NCI-H2029 treated with DMSO at 0.1 percent for 48 hours (cell line): Measurements from ENCODE around the gene PDS5B.
"Not testable (repeated sequence)": the region's sequence is repeated elsewhere in the genome, so short reads cannot be mapped to it uniquely, and the experiment has no call there.

Source experiments
- DNase-seq: peaks from one replicate; lab custom pipeline; 2025; lab: John Stamatoyannopoulos, UW

PDS5B gene

GRCh38 chr13:32586080-32586900 lies at the start of gene PDS5B:
TSS of gene PDS5B (plus strand) at chr13:32586452. CDS start at chr13:32648773, 62,321 bp downstream.
- peak; percentile 30 for DNase-seq

- DNase-seq = no peak
Observed at GRCh38 chr13:32537580-32538142, 48.6 kb upstream of the PDS5B start.

DNA sequence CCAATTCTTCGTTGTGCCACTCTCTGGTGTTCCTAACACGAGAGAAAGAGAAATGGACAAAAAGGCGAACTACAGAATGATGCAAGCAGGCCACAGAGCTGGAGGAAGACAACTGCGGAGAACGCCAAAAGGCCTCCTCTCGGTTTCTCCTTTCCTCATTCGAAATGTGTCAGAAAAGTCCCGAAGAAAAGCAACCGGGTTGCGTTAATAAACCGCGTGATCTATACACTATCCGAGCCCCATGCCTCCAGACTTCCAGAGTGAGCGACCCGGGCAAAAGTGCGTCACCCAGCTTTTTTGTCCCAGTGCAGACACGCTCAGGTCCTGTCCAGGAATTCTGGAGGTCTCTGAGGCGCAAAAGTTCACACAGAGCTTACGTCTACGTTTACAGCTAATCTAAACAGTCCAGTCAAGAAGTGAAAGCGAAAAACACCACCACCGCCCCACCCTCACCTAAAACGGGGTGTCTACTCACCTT lies 48.1 kb upstream of the PDS5B start:
- no peak for DNase-seq

- peak; percentile 76 for DNase-seq
Observed at GRCh38 chr13:32538621-32539246, 47.5 kb upstream of the PDS5B start, which contains the start of gene N4BP2L2. TSS of gene N4BP2L2 (minus strand) at chr13:32538795. CDS start at chr13:32537027, 1,768 bp downstream.

- DNase-seq = no peak
Observed at GRCh38 chr13:32542221-32542620, 44.0 kb upstream of the PDS5B start.

DNA sequence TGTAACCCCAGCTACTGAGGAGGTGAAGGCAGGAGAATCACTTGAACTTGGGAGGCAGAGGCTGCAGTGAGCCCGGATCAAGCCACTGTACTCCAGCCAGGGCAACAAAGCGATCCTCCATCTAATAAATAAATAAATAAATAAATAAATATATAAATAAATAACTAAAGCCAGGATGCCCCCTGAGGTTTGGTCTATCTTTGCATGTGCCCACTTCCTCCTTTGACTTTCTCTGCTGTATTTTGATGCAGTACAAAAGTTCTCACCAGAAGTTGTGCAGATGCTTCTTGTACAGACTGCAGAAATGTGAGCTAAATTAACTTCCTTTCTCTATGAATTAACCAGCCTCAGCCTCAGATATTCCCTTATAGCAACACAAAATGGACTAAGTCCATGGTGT lies 41.2 kb upstream of the PDS5B start:
- no peak for DNase-seq

- no peak for DNase-seq
Observed at GRCh38 chr13:32548837-32549236, 37.4 kb upstream of the PDS5B start.

- DNase-seq = no peak
Observed at GRCh38 chr13:32549788-32550187, 36.5 kb upstream of the PDS5B start.

GRCh38 chr13:32553720-32554119 lies 32.5 kb upstream of the PDS5B start:
- no peak for DNase-seq

GRCh38 chr13:32555613-32556012 lies 30.6 kb upstream of the PDS5B start:
- no peak for DNase-seq

GRCh38 chr13:32560842-32561241 lies 25.4 kb upstream of the PDS5B start:
- not testable (repeated sequence) for DNase-seq

- DNase-seq = not testable (repeated sequence)
Observed at GRCh38 chr13:32575687-32576086, 10.6 kb upstream of the PDS5B start.

- DNase-seq = no peak
Observed at GRCh38 chr13:32577032-32577431, 9.2 kb upstream of the PDS5B start.

DNA sequence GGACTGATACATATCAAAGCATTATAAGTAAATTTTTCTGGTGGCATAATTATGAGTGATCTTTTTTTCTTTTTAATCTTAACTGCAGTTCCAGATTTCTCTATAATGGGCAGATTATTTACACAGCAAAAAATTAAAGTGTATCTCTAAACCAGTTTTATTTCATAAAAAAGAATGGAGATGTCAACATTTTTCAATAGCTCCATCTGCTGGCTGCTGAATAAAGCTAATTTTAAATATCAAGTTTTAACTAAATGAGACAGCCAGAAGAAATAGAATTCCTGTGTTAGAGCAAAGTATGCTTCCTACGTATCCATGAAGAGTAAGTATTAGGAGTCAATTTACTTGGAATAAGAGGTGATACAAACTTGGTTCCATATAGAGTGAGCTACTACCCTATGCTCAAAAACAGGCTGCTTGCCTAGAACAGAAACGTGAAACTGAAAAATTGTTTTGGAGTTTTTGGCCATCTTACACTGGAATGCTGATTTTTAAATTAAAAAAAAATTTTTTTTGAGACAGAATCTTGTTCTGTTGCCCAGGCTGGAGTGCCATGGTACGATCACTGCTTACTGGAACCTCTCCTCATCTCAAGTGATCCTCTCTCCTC lies 5.0 kb upstream of the PDS5B start:
- DNase-seq = no peak

DNA sequence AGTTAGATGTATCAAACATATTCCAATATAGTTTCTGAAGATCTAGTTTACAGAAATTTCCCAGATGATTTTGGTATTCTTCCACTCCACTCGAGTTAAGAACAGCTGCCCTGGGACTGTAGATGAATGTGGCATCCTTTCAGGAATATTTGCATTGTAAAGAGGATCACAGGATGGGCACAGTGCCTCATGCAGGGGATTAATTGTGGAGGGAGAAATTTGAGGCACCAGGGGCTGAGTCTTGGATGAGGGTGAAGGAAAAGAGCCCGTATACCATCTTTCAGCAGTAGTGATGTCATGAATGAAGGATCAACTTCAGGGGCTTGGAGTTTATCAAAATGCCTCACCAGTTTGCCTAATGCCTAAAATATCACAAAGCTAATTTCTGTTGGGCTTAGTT lies 4.0 kb upstream of the PDS5B start:
- no peak for DNase-seq

DNA sequence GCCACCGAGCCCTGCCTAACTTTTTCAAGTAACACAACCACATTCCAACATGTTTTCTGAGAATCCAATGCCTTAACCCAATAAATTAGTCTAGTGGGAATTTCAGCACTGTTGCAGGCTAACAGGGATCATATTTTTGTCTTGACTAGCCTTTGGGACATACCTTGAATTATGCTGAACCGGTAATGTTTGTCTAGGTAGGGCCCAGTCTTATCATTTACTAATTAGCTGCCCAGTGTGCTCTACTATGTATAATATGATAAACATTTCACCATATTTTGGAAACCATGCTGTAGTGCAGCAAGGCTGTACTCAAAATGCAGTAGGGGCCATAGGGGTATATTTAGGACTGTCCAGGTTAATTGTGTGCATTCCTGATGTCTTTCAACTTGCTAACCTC lies 3.3 kb upstream of the PDS5B start:
- no peak for DNase-seq

DNA sequence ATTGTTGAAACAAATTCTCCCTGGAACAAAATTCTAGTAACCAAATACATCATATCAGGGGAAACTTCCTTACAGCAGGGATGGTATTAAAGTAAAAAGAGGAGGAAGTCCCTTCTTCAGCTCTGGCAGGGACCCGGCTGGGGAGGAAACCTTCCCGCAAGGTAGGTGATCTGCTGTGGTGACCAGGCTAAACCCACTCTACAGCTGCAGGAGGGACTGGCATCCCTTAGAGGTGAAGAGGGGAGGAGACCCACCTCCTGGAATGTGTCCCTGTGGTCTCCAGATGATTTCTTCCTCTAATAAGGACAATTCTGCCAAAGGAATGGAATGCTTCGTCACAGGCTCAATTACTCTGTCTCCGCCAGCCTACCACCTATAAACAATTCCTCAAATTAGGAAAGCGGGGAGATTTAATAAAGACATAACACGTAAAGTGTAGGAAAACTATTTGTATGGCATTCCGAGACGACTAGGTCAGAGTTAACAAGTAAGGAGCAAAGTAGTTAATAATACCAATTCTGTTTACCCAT lies 637 bp upstream of the PDS5B start:
- DNase-seq = no peak

- no peak for DNase-seq
Observed at GRCh38 chr13:32587011-32587810, 959 bp downstream of the PDS5B start.

- no peak for DNase-seq
Observed at GRCh38 chr13:32587811-32588170, 1.5 kb downstream of the PDS5B start.

- DNase-seq = no peak
Observed at GRCh38 chr13:32588736-32589135, 2.5 kb downstream of the PDS5B start.

GRCh38 chr13:32589471-32589870 lies 3.2 kb downstream of the PDS5B start:
- no peak for DNase-seq

- DNase-seq = no peak
Observed at GRCh38 chr13:32590266-32590665, 4.0 kb downstream of the PDS5B start.
